Psoas muscle (tissue), 8 donors: ENCODE results near the gene NDUFAF8. TPM values are rescaled to one million over a fixed set of nuclear protein-coding genes. Genes with fewer than 3 reads are reported as not detected.
A peak's percentile ranks its signal among the peaks of the same experiment; 100 is the strongest.

ENCODE experiments used
- ATAC-seq, 4 donors: fragments of 200-7000 bp; cut with Tn5 transposase; one replicate each; pipeline ENCODE4 v1.9.1; 2020; ENCODE audit warnings: moderate library complexity in 3 of 4, mild to moderate bottlenecking in 2 of 4
- DNase-seq, 2 donors: peaks; one replicate each; pipeline ENCODE4 v3.0.0-alpha.2; 2020
- H3K27ac ChIP-seq: fragments of 200-600 bp; one replicate; pipeline ENCODE4 v1.8.0; 2022
- H3K27me3 ChIP-seq, 3 donors: fragments of 200-600 bp in 1 of 3; one replicate each; pipeline versions ENCODE4 v1.6.1 to v1.8.0; 2013 to 2022; ENCODE audit warnings: low read length in 2 of 3, mild to moderate bottlenecking in 2 of 3, moderate library complexity in 1 of 3; ENCODE audit not compliant: insufficient read depth in 3 of 3
- H3K36me3 ChIP-seq, 2 donors: fragments of 200-600 bp in 1 of 2; one replicate each; pipeline versions ENCODE4 v1.6.1 to v1.8.0; 2013 to 2022; ENCODE audit warnings: low read depth in 1 of 2, mild to moderate bottlenecking in 1 of 2, moderate library complexity in 1 of 2; ENCODE audit not compliant: insufficient read depth in 1 of 2
- H3K4me1 ChIP-seq: fragments of 200-600 bp; one replicate; pipeline ENCODE4 v1.8.0; 2022
- H3K4me3 ChIP-seq: fragments of 200-600 bp; one replicate; pipeline ENCODE4 v1.8.0; 2022; ENCODE audit warnings: mild to moderate bottlenecking
- H3K9me3 ChIP-seq: fragments of 200-600 bp; one replicate; pipeline ENCODE4 v1.8.0; 2022
- CTCF ChIP-seq: fragments of 200-600 bp; IDR thresholded peaks from one replicate; pipeline ENCODE4 v1.8.0; 2022; ENCODE audit warnings: antibody characterized with exemption
- WGBS, 3 donors: extraction: QIAGEN DNeasy Blood & Tissue Kit; methylation state at CpG; one replicate each; pipeline versions ENCODE4 v1.1.6 to v1.1.7; 2013; 5-methylcytosine and 5-hydroxymethylcytosine counted together
- intact Hi-C, 2 donors: fragments of 100-400 bp; cut with DNase I; formaldehyde crosslinking; loops; one replicate each; pipeline versions ENCODE4 v1.11.0 to v1.14.2; 2022
- polyA plus RNA-seq, 3 donors: library from polyadenylated mRNA; stranded (reverse); fragments of 200-250 nt; gene quantifications; one replicate each; pipeline ENCODE4 v1.2.3, GENCODE V29; 2013
- total RNA-seq, 4 donors: library from RNA; stranded (reverse); fragmentation: NEBNext Ultra II Directional in 2 of 4; extraction: Animal tissue kit (Norgen Biotek cat#: 25700) in 2 of 4; gene quantifications; one replicate each; pipeline versions ENCODE4 v1.2.1 to v1.2.4, GENCODE V29; 2021 to 2023
- donor health status: healthy with polysubstance abuse.
- donor health status: DM: no; HTN: no; CAD: no; lungs with moderate emphysema.
- donor health status: Bipolar disorder and iron deficiency.
- donor health status: healthy.
- donor health status: DM: yes; HTN: yes; CAD: no.
- donor health status: DM: no; HTN: no; CAD: no.
- donor health status: DM: no; HTN: no; CAD: no.
- donor health status: DM: yes; HTN: yes; CAD: no.

NDUFAF8 gene
- total and polyA plus RNA-seq, 7 donors: 42.4 to 63.8 (median 54.9) TPM

GRCh38 chr17:81200201-81200600, 38.9 kb upstream of the NDUFAF8 start:
- no peaks in the 10 kb centered on the region for H3K27me3 ChIP-seq
- H3K36me3 ChIP-seq: peaks cover 0 to 3% of the 10 kb centered on the region in 2 donors
- H3K4me1 ChIP-seq: no peaks in the 10 kb centered on the region
- WGBS, 3 donors: 91 to 93% (median 92%) methylated on average over 18 of the region's 18 CpGs
- no peak for TF ChIP-seq CTCF
- H3K27ac ChIP-seq: no peak overlapping the region
- no peak overlapping the region for H3K4me3 ChIP-seq
- intact Hi-C loops: loop anchor here in 1 of 2 donors (5.0 kb wide), 1 partner anchor 58 kb away; no protein-coding TSS in a partner anchor
- no peak for DNase-seq
- H3K9me3 ChIP-seq: no peaks in the 10 kb centered on the region
- ATAC-seq: no peak

GRCh38 chr17:81200695-81201580, 38.2 kb upstream of the NDUFAF8 start:
- WGBS, 3 donors: 77 to 82% (median 78%) methylated on average over 25 to 27 of the region's 27 CpGs
- DNase-seq (no peak), ATAC-seq (peak in 3 of 4 donors; percentile 42 to 65 (median 49))
- H3K9me3 ChIP-seq: no peaks in the 10 kb centered on the region
- no peaks in the 10 kb centered on the region for H3K27me3 ChIP-seq
- no peak overlapping the region for H3K27ac ChIP-seq
- no peaks in the 10 kb centered on the region for H3K4me1 ChIP-seq
- H3K4me3 ChIP-seq: no peak overlapping the region
- intact Hi-C loops: loop anchor here in 1 of 2 donors (5.0 kb wide), 1 partner anchor 59 kb away; no protein-coding TSS in a partner anchor
- peaks cover 0 to 3% of the 10 kb centered on the region in 2 donors for H3K36me3 ChIP-seq
- TF ChIP-seq CTCF: peak; percentile 37

- intact Hi-C loops: loop anchor here in 1 of 2 donors (5.0 kb wide), 1 partner anchor 60 kb away; no protein-coding TSS in a partner anchor
- TF ChIP-seq CTCF: no peak
- Histone ChIP-seq H3K4me3 (no peak overlapping the region), H3K27me3 (no peaks in the 10 kb centered on the region), H3K36me3 (peaks cover 0 to 3% of the 10 kb centered on the region in 2 donors), H3K9me3 (no peaks in the 10 kb centered on the region), H3K4me1 (no peaks in the 10 kb centered on the region), H3K27ac (no peak overlapping the region)
- no peak for DNase-seq
- WGBS, 3 donors: 94 to 96% (median 95%) methylated on average over 10 of the region's 10 CpGs
- no peak for ATAC-seq
These were observed 36.8 kb upstream of the NDUFAF8 start for GRCh38 chr17:81202318-81202717.

GRCh38 chr17:81203136-81203535, 36.0 kb upstream of the NDUFAF8 start:
- intact Hi-C loops: loop anchor here in 1 of 2 donors (5.0 kb wide), 1 partner anchor 61 kb away; no protein-coding TSS in a partner anchor
- 93 to 96% (median 95%) methylated on average over 20 of the region's 20 CpGs for WGBS, 3 donors
- H3K4me3 ChIP-seq: no peak overlapping the region
- no peak for TF ChIP-seq CTCF
- H3K9me3 ChIP-seq: no peaks in the 10 kb centered on the region
- no peak overlapping the region for H3K27ac ChIP-seq
- no peaks in the 10 kb centered on the region for H3K4me1 ChIP-seq
- DNase-seq: no peak
- no peak for ATAC-seq
- no peaks in the 10 kb centered on the region for H3K27me3 ChIP-seq
- peaks cover 0 to 3% of the 10 kb centered on the region in 2 donors for H3K36me3 ChIP-seq
